Measurements from ENCODE around the gene TXNRD3.

TXNRD3 gene

DNA sequence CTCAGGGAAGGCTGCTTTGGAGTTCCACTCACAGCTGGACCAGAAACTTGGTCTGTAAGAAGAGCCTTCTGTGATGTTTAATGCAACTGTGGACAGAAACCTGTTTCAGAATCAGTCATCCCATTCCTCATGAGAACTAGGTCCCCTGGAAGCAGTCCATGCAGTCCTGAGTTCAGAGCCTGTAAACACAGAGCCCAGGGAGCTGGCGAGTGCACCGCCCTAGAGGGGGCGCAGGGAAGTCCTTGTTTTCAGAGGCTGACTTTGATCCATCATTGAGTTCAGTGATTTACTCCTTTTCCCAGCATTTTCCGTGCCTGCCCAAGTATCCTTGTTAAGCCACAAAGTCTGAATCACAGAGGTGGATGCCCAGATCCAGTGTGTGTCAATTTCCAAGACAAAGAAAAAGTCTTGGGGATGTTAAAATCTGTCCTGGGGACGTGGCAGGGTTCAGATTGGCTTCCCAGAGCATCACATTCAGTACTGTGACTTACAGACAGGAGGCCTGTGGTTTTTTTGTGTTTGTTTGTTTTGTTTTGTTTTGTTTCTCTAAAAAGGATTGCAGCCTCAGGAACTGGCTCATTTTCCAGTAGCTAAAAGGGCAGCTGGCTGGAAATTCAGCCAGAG lies 9.8 kb upstream of the TXNRD3 start:
- peaks cover 0 to 55% (median 2%) of the 10 kb centered on the region in 3 experiments for H3K27me3 ChIP-seq (ENCODE audit: control insufficient read depth in 3 of 3, insufficient read depth in 3 of 3, low read depth in 1 of 3, low read length in 3 of 3)
- H2BK15ac ChIP-seq (ENCODE audit: low read length): no peak overlapping the region
- H2BK120ac ChIP-seq (ENCODE audit: low read depth, low read length): no peak overlapping the region
- H4K8ac ChIP-seq (ENCODE audit: low read depth, low read length): no peak overlapping the region
- no peak overlapping the region for H3K18ac ChIP-seq (ENCODE audit: low read length)
- H2BK12ac ChIP-seq (ENCODE audit: low read length): no peak overlapping the region
- no peak for DNase-seq (ENCODE audit: low spot score)
- no peak overlapping the region for H2AK5ac ChIP-seq (ENCODE audit: low read depth, low read length)
- no peak overlapping the region for H3K4me2 ChIP-seq (ENCODE audit: insufficient read depth, low read length, poor library complexity, severe bottlenecking)
- H3K27ac ChIP-seq (replicated peaks; ENCODE audit: low read length): no peak overlapping the region
- no peak overlapping the region for H2AFZ ChIP-seq (ENCODE audit: low read length)
- no peak overlapping the region for H2BK5ac ChIP-seq (ENCODE audit: low read length)
- peaks cover 0 to 9% of the 10 kb centered on the region in 2 donors for H3K4me1 ChIP-seq (ENCODE audit: control insufficient read depth in 2 of 2, insufficient read depth in 1 of 2, low read depth in 1 of 2, low read length in 2 of 2)
- H3K79me1 ChIP-seq (ENCODE audit: low read depth, low read length): no peaks in the 10 kb centered on the region
- no CpG with 5 or more reads among the region's 5 CpGs for WGBS, 2 donors (ENCODE audit: extremely low coverage in 2 of 2, insufficient read length in 2 of 2, insufficient replicate concordance in 1 of 2)
- H3K36me3 ChIP-seq (replicated peaks in 1 of 2; ENCODE audit: control insufficient read depth in 2 of 2, insufficient read depth in 2 of 2, low read length in 2 of 2): no peaks in the 10 kb centered on the region
- no peak overlapping the region for H3K4ac ChIP-seq (ENCODE audit: low read length)
- H4K91ac ChIP-seq (ENCODE audit: low read depth, low read length, poor library complexity): no peak overlapping the region
- no peak overlapping the region for H3K14ac ChIP-seq (ENCODE audit: low read length)
- no peak overlapping the region for H3K4me3 ChIP-seq (ENCODE audit: low read length in 2 of 2)
- peaks cover 0 to 10% of the 10 kb centered on the region in 2 donors for H3K9me3 ChIP-seq (replicated peaks in 1 of 2; ENCODE audit: control insufficient read depth in 2 of 2, insufficient read depth in 1 of 2, low read depth in 1 of 2, low read length in 2 of 2)
- H3K23ac ChIP-seq (ENCODE audit: low read depth, low read length, poor library complexity): no peak overlapping the region
- no peak overlapping the region for H3K9ac ChIP-seq (ENCODE audit: low read depth, low read length, poor library complexity)

DNA sequence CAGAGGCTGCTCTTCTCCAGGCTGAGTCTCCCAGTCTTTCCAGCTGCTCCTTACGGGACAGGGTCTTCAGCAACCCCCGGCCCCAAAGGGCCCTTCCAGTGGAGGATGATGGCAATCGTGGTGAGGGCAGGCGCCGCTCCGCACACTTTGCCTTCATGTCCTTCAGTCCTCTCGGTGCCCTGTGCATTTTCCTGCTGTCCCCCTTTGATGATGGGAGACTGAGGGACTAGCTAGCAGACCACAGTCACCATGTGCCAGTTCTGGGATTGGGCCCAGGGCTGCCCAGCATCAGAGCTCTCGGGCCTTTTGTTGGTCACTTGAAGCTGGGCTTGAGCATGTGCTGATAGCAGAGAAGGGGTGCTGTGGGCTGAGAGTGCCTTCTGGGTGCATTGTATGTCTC lies 8.8 kb upstream of the TXNRD3 start:
- no peak overlapping the region for H4K91ac ChIP-seq (ENCODE audit: low read depth, low read length, poor library complexity)
- no peak overlapping the region for H3K14ac ChIP-seq (ENCODE audit: low read length)
- no peak overlapping the region for H3K4me2 ChIP-seq (ENCODE audit: insufficient read depth, low read length, poor library complexity, severe bottlenecking)
- no peak for DNase-seq (ENCODE audit: low spot score)
- H3K36me3 ChIP-seq (replicated peaks in 1 of 2; ENCODE audit: control insufficient read depth in 2 of 2, insufficient read depth in 2 of 2, low read length in 2 of 2): no peaks in the 10 kb centered on the region
- H3K23ac ChIP-seq (ENCODE audit: low read depth, low read length, poor library complexity): no peak overlapping the region
- no peak overlapping the region for H2BK120ac ChIP-seq (ENCODE audit: low read depth, low read length)
- no peaks in the 10 kb centered on the region for H3K79me1 ChIP-seq (ENCODE audit: low read depth, low read length)
- no peak overlapping the region for H2AFZ ChIP-seq (ENCODE audit: low read length)
- H3K9me3 ChIP-seq (replicated peaks in 1 of 2; ENCODE audit: control insufficient read depth in 2 of 2, insufficient read depth in 1 of 2, low read depth in 1 of 2, low read length in 2 of 2): peaks cover 0 to 10% of the 10 kb centered on the region in 2 donors
- H3K27me3 ChIP-seq (ENCODE audit: control insufficient read depth in 3 of 3, insufficient read depth in 3 of 3, low read depth in 1 of 3, low read length in 3 of 3): peaks cover 0 to 50% (median 2%) of the 10 kb centered on the region in 3 experiments
- no peak overlapping the region for H3K27ac ChIP-seq (replicated peaks; ENCODE audit: low read length)
- H3K9ac ChIP-seq (ENCODE audit: low read depth, low read length, poor library complexity): no peak overlapping the region
- peak overlapping the region; percentile 13 for H3K18ac ChIP-seq (ENCODE audit: low read length)
- no CpG with 5 or more reads among the region's 8 CpGs for WGBS, 2 donors (ENCODE audit: extremely low coverage in 2 of 2, insufficient read length in 2 of 2, insufficient replicate concordance in 1 of 2)
- no peak overlapping the region for H2BK5ac ChIP-seq (ENCODE audit: low read length)
- H2AK5ac ChIP-seq (ENCODE audit: low read depth, low read length): peak overlapping the region; percentile 45
- no peak overlapping the region for H3K4ac ChIP-seq (ENCODE audit: low read length)
- H2BK12ac ChIP-seq (ENCODE audit: low read length): no peak overlapping the region
- no peak overlapping the region for H2BK15ac ChIP-seq (ENCODE audit: low read length)
- H4K8ac ChIP-seq (ENCODE audit: low read depth, low read length): no peak overlapping the region
- no peak overlapping the region for H3K4me3 ChIP-seq (ENCODE audit: low read length in 2 of 2)
- H3K4me1 ChIP-seq (ENCODE audit: control insufficient read depth in 2 of 2, insufficient read depth in 1 of 2, low read depth in 1 of 2, low read length in 2 of 2): peaks cover 0 to 9% of the 10 kb centered on the region in 2 donors

DNA sequence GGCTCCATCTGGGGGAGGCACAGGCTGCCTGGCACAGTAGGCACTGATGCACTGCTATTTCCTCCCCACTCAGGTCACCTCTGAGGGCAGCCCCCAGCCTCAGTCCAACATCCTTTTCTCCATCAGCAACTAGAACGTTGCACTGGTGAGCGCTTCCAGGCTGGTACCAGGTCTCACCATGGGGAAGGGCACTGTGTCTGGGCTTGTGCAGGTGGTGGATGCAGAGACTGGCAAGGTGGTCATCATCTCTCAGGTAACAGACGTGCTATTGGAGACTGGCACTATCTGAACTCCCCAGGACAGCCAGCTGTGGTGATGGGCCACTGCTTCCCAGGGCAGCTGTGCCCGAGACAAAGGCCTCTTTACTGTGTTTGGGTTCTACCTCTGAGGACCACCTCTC lies 8.3 kb upstream of the TXNRD3 start:
- H2BK5ac ChIP-seq (ENCODE audit: low read length): no peak overlapping the region
- WGBS, 2 donors (ENCODE audit: extremely low coverage in 2 of 2, insufficient read length in 2 of 2, insufficient replicate concordance in 1 of 2): no CpG with 5 or more reads among the region's 4 CpGs
- H3K79me1 ChIP-seq (ENCODE audit: low read depth, low read length): no peaks in the 10 kb centered on the region
- peak overlapping the region; percentile 21 for H3K23ac ChIP-seq (ENCODE audit: low read depth, low read length, poor library complexity)
- peak overlapping the region; percentile 61 for H2BK15ac ChIP-seq (ENCODE audit: low read length)
- H3K18ac ChIP-seq (ENCODE audit: low read length): peak overlapping the region; percentile 59
- no peak overlapping the region for H2BK120ac ChIP-seq (ENCODE audit: low read depth, low read length)
- H4K91ac ChIP-seq (ENCODE audit: low read depth, low read length, poor library complexity): peak overlapping the region; percentile 95
- H3K27me3 ChIP-seq (ENCODE audit: control insufficient read depth in 3 of 3, insufficient read depth in 3 of 3, low read depth in 1 of 3, low read length in 3 of 3): peaks cover 0 to 50% (median 2%) of the 10 kb centered on the region in 3 experiments
- H4K8ac ChIP-seq (ENCODE audit: low read depth, low read length): no peak overlapping the region
- H3K9ac ChIP-seq (ENCODE audit: low read depth, low read length, poor library complexity): peak overlapping the region; percentile 61
- H3K9me3 ChIP-seq (replicated peaks in 1 of 2; ENCODE audit: control insufficient read depth in 2 of 2, insufficient read depth in 1 of 2, low read depth in 1 of 2, low read length in 2 of 2): peaks cover 2 to 11% of the 10 kb centered on the region in 2 donors
- peaks cover 0 to 6% of the 10 kb centered on the region in 2 donors for H3K4me1 ChIP-seq (ENCODE audit: control insufficient read depth in 2 of 2, insufficient read depth in 1 of 2, low read depth in 1 of 2, low read length in 2 of 2)
- no peak overlapping the region for H3K4me3 ChIP-seq (ENCODE audit: low read length in 2 of 2)
- H3K4ac ChIP-seq (ENCODE audit: low read length): no peak overlapping the region
- peak overlapping the region; percentile 45 for H2AK5ac ChIP-seq (ENCODE audit: low read depth, low read length)
- no peaks in the 10 kb centered on the region for H3K36me3 ChIP-seq (replicated peaks in 1 of 2; ENCODE audit: control insufficient read depth in 2 of 2, insufficient read depth in 2 of 2, low read length in 2 of 2)
- DNase-seq (ENCODE audit: low spot score): no peak
- H2AFZ ChIP-seq (ENCODE audit: low read length): no peak overlapping the region
- peak overlapping the region; percentile 58 for H2BK12ac ChIP-seq (ENCODE audit: low read length)
- H3K27ac ChIP-seq (replicated peaks; ENCODE audit: low read length): no peak overlapping the region
- peak overlapping the region; percentile 40 for H3K14ac ChIP-seq (ENCODE audit: low read length)
- H3K4me2 ChIP-seq (ENCODE audit: insufficient read depth, low read length, poor library complexity, severe bottlenecking): no peak overlapping the region

DNA sequence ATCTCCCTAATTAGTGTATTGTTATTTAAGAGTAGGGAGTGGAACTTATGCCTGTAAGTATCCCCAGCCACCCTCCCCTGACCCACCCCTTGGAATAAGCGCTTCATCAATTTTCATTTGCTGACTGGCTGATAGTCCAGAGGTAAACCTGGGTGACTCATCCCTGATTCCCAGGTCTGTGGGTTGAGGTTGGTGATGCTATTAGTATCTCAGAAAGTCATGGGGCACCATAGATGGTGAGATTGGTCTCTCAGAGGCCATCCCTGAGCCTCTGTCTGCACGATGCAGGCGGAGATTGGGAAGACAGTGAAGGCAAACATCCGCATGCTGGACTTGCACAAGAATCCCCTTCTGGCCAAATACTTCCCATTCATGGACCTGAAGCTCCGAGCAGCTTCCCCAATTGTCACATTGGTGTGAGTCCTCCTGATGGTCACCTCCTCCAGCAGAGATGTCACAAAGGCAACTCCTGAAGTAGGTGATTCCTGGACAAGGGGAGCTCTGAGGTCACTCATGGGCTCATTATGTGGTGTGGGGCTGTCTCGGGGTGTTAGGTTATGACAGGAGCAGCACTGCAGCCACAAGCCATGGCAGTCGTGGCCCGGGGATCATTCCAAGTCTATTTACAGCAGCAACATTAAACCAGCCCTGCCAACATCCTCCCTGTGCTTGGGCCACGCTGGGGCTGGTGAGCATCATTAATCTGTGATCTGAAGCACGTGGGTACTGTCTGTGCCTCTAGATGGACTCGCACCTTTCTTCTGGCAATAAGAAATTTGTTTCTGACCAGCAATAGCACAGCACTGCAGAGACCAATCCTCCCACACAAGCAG lies 6.8 kb upstream of the TXNRD3 start:
- peak overlapping the region; percentile 39 for H3K9ac ChIP-seq (ENCODE audit: low read depth, low read length, poor library complexity)
- H3K27ac ChIP-seq (replicated peaks; ENCODE audit: low read length): no peak overlapping the region
- peaks cover 2 to 11% of the 10 kb centered on the region in 2 donors for H3K9me3 ChIP-seq (replicated peaks in 1 of 2; ENCODE audit: control insufficient read depth in 2 of 2, insufficient read depth in 1 of 2, low read depth in 1 of 2, low read length in 2 of 2)
- no peak overlapping the region for H3K4me2 ChIP-seq (ENCODE audit: insufficient read depth, low read length, poor library complexity, severe bottlenecking)
- WGBS, 2 donors (ENCODE audit: extremely low coverage in 2 of 2, insufficient read length in 2 of 2, insufficient replicate concordance in 1 of 2): no CpG with 5 or more reads among the region's 11 CpGs
- no peak overlapping the region for H4K8ac ChIP-seq (ENCODE audit: low read depth, low read length)
- no peak for DNase-seq (ENCODE audit: low spot score)
- no peak overlapping the region for H2BK5ac ChIP-seq (ENCODE audit: low read length)
- no peak overlapping the region for H3K18ac ChIP-seq (ENCODE audit: low read length)
- no peak overlapping the region for H2BK12ac ChIP-seq (ENCODE audit: low read length)
- H2AFZ ChIP-seq (ENCODE audit: low read length): no peak overlapping the region
- no peaks in the 10 kb centered on the region for H3K79me1 ChIP-seq (ENCODE audit: low read depth, low read length)
- no peak overlapping the region for H2BK15ac ChIP-seq (ENCODE audit: low read length)
- no peak overlapping the region for H3K23ac ChIP-seq (ENCODE audit: low read depth, low read length, poor library complexity)
- peaks cover 0 to 5% of the 10 kb centered on the region in 2 donors for H3K4me1 ChIP-seq (ENCODE audit: control insufficient read depth in 2 of 2, insufficient read depth in 1 of 2, low read depth in 1 of 2, low read length in 2 of 2)
- no peak overlapping the region for H3K4me3 ChIP-seq (ENCODE audit: low read length in 2 of 2)
- H3K27me3 ChIP-seq (ENCODE audit: control insufficient read depth in 3 of 3, insufficient read depth in 3 of 3, low read depth in 1 of 3, low read length in 3 of 3): peaks cover 0 to 44% (median 2%) of the 10 kb centered on the region in 3 experiments
- H2AK5ac ChIP-seq (ENCODE audit: low read depth, low read length): peak overlapping the region; percentile 45
- H2BK120ac ChIP-seq (ENCODE audit: low read depth, low read length): no peak overlapping the region
- H3K14ac ChIP-seq (ENCODE audit: low read length): no peak overlapping the region
- no peak overlapping the region for H4K91ac ChIP-seq (ENCODE audit: low read depth, low read length, poor library complexity)
- H3K36me3 ChIP-seq (replicated peaks in 1 of 2; ENCODE audit: control insufficient read depth in 2 of 2, insufficient read depth in 2 of 2, low read length in 2 of 2): no peaks in the 10 kb centered on the region
- H3K4ac ChIP-seq (ENCODE audit: low read length): no peak overlapping the region
